ENCODE measurements around the gene LCLAT1.

Gene LCLAT1

GRCh38 chr2:30482011-30482410 is 35.0 kb downstream of the LCLAT1 start:
- Histone ChIP-seq H3K27ac (ENCODE audit: low read depth, low read length, poor library complexity, severe bottlenecking) (no peak overlapping the region), H3K79me2 (ENCODE audit: insufficient read depth, low read length) (peaks cover 9% of the 10 kb centered on the region), H3K9me2 (ENCODE audit: low read depth, low read length) (no peaks in the 10 kb centered on the region), H3K4me2 (ENCODE audit: low read length) (no peak overlapping the region), H3K27me3 (ENCODE audit: insufficient read depth, low read length) (no peaks in the 10 kb centered on the region), H3K9ac (ENCODE audit: low read length) (no peak overlapping the region), H2AFZ (ENCODE audit: low read length) (no peak overlapping the region), H4K20me1 (ENCODE audit: insufficient read depth, low read length) (no peaks in the 10 kb centered on the region), H3K36me3 (ENCODE audit: insufficient read depth, low read length) (0 out of 2 replicates have a peak, but pooled peaks cover 4% of the 10 kb centered on the region), H3K9me3 (ENCODE audit: low read length) (no peaks in the 10 kb centered on the region), H3K4me3 (ENCODE audit: low read depth, low read length, poor library complexity, severe bottlenecking) (no peak overlapping the region), H3F3A (ENCODE audit: insufficient read depth, low read length) (no peaks in the 10 kb centered on the region), H3K4me1 (ENCODE audit: insufficient read depth, low read length, severe bottlenecking) (no peaks in the 10 kb centered on the region)
- TF ChIP-seq EZH2 (IDR thresholded peaks at IDR 0.05; ENCODE audit: borderline replicate concordance, low read length) = no peak
- TF ChIP-seq CTCF (IDR thresholded peaks at IDR 0.05; ENCODE audit: low read length) = no peak

- peaks cover 5% of the 10 kb centered on the region; the same call in 1 of the 2 replicates for H3K79me2 ChIP-seq (ENCODE audit: insufficient read depth, low read length)
- no peak overlapping the region for H3K27ac ChIP-seq (ENCODE audit: low read depth, low read length, poor library complexity, severe bottlenecking)
- TF ChIP-seq EZH2 (IDR thresholded peaks at IDR 0.05; ENCODE audit: borderline replicate concordance, low read length) (no peak), CTCF (IDR thresholded peaks at IDR 0.05; ENCODE audit: low read length) (no peak)
- H4K20me1 ChIP-seq (ENCODE audit: insufficient read depth, low read length) = no peaks in the 10 kb centered on the region
- H3K9me2 ChIP-seq (ENCODE audit: low read depth, low read length) = no peaks in the 10 kb centered on the region
- H3F3A ChIP-seq (ENCODE audit: insufficient read depth, low read length) = no peaks in the 10 kb centered on the region
- no peak overlapping the region for H3K4me2 ChIP-seq (ENCODE audit: low read length)
- H3K27me3 ChIP-seq (ENCODE audit: insufficient read depth, low read length) = no peaks in the 10 kb centered on the region
- no peaks in the 10 kb centered on the region for H3K36me3 ChIP-seq (ENCODE audit: insufficient read depth, low read length)
- no peak overlapping the region for H2AFZ ChIP-seq (ENCODE audit: low read length)
- no peak overlapping the region for H3K4me3 ChIP-seq (ENCODE audit: low read depth, low read length, poor library complexity, severe bottlenecking)
- no peaks in the 10 kb centered on the region for H3K9me3 ChIP-seq (ENCODE audit: low read length)
- H3K9ac ChIP-seq (ENCODE audit: low read length) = no peak overlapping the region
- H3K4me1 ChIP-seq (ENCODE audit: insufficient read depth, low read length, severe bottlenecking) = no peaks in the 10 kb centered on the region
Measured at GRCh38 chr2:30484145-30484544, 37.1 kb downstream of the LCLAT1 start.

GRCh38 chr2:30484995-30485394 is 37.9 kb downstream of the LCLAT1 start:
- no peak for TF ChIP-seq CTCF (IDR thresholded peaks at IDR 0.05; ENCODE audit: low read length)
- no peak for TF ChIP-seq EZH2 (IDR thresholded peaks at IDR 0.05; ENCODE audit: borderline replicate concordance, low read length)
- Histone ChIP-seq H3K79me2 (ENCODE audit: insufficient read depth, low read length) (peaks cover 5% of the 10 kb centered on the region; the same call in 1 of the 2 replicates), H4K20me1 (ENCODE audit: insufficient read depth, low read length) (no peaks in the 10 kb centered on the region), H2AFZ (ENCODE audit: low read length) (no peak overlapping the region), H3F3A (ENCODE audit: insufficient read depth, low read length) (no peaks in the 10 kb centered on the region), H3K9me3 (ENCODE audit: low read length) (no peaks in the 10 kb centered on the region), H3K4me2 (ENCODE audit: low read length) (no peak overlapping the region), H3K4me3 (ENCODE audit: low read depth, low read length, poor library complexity, severe bottlenecking) (no peak overlapping the region), H3K9ac (ENCODE audit: low read length) (no peak overlapping the region), H3K27me3 (ENCODE audit: insufficient read depth, low read length) (no peaks in the 10 kb centered on the region), H3K27ac (ENCODE audit: low read depth, low read length, poor library complexity, severe bottlenecking) (no peak overlapping the region), H3K36me3 (ENCODE audit: insufficient read depth, low read length) (no peaks in the 10 kb centered on the region), H3K9me2 (ENCODE audit: low read depth, low read length) (no peaks in the 10 kb centered on the region), H3K4me1 (ENCODE audit: insufficient read depth, low read length, severe bottlenecking) (no peaks in the 10 kb centered on the region)

Data from OCI-LY1 (cell line).